ENCODE results near the gene SYNE3.

The SYNE3 gene

DNA sequence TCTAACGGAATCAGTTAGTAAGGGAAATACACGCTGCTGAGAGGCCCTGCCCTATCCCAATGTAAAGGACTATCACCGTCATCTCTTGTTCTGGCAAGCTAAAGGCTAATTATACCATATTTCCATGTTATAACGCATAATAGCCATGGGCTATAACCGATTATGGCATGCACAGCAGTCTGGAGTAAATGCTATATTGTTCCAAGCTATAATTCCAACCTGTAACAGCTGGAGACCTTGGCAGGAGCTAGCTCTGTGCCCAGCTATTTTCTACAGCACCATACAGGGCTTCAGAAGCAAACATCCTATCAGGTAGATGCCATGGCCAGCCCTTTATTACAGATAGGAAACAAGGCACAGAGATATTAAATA lies 26.3 kb downstream of the SYNE3 start:
- no peak for DNase-seq (ENCODE audit: low read depth, low spot score)

DNA sequence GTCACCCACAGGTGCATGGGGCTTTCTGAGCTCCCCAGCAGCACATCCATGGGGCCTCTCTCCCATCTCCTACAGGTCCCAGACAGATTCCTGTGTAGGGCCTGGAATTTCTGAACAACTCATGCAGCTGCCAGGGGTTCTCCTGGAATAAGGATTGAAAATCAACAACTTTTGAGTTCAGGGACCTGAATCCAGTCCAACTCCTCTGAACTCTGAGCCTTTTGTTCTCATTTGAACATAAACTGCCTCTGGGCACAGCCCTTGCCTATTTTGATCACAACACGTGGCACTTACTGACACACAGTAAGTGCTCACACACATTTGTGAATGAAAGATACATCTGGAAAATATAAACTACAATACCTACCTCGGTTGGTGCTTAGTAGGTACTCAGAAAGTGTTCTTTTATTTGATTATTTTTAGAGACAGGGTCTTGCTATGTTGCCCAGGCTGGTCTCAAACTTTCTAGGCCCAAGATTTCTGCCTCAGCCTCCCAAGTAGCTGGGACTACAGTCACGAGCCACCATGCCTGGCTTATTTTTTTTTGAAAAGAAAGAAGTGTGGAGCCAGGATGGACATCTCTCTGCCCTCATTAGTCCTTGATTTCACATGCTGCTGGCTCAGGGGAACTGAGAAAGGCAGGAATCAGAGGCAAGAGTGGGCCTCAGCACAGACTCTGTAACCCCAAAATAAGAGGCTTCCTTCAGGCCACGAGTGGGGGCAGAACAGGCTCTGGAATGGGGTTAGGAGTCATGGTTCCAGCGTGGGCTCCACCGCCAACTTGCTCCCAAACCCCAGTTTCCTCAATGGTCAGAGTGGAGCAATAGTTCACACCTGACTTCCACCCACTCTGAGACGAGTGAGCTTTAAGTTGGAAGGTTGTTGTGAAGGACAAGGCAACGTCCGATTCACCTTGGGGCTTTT lies 27.0 kb downstream of the SYNE3 start:
- no peak for DNase-seq (ENCODE audit: low read depth, low spot score)

DNA sequence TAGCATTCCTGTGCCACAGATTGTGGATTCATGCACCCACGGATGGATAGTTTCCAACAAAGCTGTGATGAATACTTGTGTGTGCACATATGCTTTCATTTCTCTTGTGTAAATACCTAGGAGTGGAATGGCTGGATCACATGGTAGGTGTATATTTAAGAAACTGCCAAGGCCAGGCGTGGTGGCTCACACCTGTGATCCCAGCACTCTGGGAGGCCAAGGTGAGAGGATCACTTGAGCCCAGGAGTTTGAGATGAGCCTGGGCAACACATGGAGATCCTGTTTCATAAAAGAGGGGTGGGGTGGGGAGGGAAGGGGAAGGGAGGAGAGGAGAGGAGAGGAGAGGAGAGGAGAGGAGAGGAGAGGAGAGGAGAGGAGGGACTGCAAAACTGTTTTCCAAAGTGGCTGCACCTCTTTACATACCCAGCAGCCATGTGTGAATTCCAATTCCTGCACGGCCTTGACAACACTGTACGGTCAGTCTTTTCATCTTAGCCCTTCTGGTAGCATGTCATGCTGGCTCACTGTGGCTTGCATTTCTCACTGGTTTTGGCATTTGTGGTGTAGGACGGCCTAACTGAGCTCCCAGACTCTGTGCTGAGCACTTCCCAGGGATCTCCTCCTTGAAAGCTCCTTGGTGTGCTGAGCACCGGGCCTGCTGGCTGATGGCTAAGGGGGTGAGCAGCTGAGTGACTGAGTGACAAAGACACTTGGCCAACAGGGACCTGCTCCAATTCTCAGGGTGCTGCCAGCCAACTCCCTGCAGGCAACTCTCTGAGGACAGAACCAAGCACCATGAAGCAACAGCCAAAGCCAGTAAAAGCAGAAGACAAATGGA lies 27.9 kb downstream of the SYNE3 start:
- no peak for DNase-seq (ENCODE audit: low read depth, low spot score)

DNA sequence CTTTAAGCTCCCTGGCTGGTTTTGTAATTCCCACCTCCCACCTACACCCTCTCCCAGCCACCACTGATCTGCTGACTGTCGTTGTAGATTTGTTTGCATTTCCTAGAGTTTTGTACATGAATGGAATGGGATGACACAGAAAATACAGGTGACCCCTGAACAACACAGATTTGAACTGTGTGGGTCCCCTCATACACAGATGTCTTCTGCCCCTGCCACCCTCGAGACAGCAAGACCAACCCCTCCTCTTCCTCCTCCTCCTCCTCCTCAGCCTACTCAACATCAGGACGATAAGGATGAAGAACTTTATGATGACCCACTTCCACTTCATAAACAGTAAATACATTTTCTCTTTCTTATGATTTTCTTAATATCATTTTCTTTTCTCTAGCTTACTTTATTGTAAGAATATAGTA lies 28.8 kb downstream of the SYNE3 start:
- no peak for DNase-seq (ENCODE audit: low read depth, low spot score)

DNA sequence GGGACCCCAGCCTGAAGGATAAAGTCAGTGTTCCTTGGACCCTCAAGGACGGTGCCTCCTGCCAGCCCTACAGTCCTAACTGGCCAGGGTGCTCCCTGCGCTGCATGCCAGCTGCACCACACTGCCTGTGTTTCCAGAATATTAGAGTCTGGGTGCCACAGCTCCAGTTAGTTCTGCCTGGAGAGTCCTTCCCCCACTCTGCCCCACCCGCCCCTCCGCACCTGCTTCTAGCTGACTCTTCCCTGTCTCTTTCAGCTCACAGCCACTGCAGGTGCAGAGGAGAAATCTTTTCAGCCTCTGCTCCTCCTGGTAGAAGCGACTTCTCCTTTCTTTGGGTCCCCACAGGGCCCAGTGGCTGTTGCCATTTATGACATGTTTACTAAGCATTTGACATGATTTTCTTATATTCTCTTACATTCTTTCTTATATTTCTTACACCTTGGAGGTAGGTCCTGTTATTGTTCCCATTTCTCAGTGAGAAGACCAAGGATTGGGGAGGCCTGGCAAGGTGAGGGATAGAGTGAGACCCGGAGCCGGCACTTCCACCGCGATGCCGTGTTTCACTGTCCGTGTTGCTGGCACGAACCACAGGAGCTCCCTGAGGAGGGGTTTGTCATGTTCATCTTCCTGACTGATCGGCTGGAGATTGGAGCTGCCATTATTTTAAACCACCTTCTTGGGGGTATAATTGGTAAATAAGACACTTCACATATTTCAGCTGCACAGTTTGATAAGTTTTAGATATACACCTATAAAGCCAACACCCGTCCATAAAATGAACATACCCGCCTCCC lies 29.4 kb downstream of the SYNE3 start:
- DNase-seq (ENCODE audit: low read depth, low spot score): no peak

DNA sequence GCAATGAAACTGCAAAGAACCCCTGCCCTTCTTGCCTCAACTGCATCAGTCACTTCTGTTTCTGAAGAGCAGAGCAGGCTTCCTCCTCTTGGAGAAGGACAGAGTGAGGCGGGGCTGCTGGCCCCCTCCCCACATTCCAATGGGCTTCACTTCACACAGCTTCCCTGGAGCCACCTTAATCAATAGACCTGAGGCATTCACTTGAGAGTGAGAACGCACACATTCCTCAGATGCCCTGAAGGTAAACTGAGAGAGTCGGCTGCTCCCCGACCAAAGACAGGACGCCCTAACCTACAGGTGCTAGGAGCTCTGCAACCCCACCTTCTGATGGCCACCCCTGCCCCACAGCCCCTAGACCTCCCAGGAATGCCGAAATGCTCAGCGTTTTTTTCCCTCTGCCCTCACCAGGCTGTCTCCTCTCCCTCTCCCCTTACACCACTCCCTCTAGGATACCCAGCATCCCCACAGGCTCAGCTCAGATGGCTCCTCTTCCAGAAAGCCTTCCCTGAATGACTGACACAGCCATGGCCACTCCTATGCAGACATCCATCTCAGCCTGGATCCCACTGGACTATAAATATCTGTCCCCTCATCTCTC lies 31.1 kb downstream of the SYNE3 start:
- no peak for DNase-seq (ENCODE audit: low read depth, low spot score)

DNA sequence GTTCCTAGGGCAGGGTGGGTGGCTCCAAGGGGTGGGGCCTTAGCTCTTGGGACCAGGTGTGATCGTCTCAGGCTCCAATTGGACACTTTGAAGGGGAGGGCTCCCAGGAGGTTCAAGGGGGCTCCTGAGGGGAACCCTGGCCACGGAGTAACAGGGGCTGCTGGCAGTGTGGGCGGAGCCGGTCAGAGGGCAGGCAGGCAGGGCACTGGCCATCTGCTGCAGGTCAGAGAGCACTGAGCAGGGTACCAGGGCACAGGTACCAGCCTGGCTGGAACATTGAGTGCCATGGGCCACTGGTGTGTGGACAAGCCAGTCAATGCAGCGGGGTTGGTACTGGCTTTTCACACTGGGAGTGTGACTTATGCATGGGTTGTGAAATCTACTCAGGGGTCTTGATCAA lies 32.2 kb downstream of the SYNE3 start:
- no peak for DNase-seq (ENCODE audit: low read depth, low spot score)

DNA sequence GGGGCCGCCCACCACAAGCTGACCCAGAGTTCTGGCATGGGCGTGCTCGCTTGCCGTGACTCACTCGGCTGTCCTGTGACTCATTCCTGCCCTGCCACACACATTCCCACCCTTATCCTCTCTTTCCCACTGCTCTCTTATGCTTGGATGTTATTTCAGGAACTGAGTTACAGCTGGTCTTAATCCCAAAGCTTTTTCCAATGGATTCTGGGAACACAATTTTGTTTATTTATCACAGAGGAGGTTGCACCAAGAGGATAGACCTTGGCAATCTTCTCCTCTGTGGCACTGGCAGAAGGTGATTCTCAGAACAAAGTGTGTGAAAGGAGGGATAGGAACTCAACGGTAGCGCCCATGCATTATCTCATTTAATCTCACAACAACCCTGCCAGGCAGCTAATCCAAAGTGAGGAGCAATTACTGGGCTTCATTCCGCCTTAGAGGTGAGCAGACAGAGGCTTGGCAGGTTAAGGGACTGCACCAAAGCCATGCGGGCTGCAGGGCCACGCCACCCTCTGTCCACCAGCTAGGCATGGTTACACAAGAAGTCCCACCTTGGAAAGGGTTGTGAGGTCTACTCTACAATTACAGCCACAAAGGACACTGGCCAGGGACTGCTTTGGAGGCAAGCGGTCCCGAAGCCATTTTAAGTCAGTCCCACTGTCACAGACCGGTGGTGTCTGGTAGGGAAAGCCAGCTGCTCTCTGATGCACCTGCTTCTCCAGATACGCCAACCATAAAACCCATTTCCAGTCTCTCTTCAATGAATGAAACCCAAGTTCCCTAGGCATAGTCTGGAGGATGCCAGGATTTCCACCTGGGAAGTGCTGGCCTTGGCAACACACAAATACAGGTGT lies 32.9 kb downstream of the SYNE3 start:
- DNase-seq (ENCODE audit: low read depth, low spot score): no peak

DNA sequence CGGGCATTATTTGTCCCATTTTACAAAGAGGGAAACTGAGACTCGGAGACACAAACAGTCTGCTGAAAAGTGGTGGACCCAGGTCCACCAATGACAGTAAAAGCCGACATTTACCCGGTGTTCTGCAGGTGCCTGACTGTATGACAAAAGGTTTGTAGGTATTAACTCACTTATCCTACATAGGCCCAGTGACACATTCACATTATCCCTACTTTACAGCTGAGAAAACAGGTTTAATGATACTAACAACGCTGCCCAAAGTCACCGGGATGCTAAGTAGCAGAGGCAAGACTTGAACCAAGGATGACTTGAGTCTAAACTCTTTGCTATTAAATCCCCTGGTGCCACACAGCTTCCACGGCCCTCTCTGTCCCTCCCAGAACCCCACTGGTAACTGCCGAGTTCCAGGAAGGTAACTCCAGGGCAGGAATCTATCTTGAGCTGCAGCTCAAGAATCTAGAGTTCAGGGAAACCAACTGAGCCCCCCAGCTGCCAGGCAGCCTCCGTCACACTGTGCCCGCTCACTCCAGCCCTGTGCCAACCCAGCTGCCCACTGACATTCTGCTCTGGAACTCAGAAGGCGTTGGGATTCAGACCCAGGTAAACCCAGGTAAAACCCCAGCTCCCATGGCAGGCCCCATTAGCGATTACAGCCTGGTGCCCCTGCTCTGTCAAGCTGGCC lies 33.7 kb downstream of the SYNE3 start:
- DNase-seq (ENCODE audit: low read depth, low spot score): no peak

DNA sequence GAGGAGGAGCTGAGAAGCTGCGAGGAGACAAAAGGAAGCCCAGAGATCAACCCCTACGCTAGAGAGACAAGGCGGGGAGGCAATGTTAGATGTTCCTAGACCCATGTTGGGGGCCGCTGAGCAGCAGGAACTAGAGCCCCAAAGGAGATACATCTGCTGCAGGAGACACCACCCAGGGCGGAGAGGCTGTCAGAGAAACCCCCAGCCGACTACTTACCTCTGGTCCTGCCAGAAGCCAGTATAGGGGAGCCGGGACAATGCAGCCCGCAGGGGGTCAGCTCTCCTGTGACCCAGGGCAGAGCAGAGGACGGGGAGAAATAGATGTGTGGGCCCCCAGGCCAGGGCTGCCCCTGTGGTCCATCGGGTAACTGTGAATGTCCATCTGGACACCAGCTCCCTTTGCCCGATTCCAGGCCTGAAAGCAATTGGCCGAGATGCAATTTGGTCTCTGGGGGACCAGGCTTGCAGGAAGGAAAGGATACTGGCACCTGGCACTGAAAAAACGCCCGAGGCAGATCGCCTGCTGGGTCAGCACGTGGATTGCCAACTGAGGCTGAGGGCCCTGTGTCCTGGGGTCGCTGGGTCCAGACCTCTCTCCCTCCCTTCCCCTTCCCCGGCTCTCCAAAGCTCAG lies 34.9 kb downstream of the SYNE3 start:
- no peak for DNase-seq (ENCODE audit: low read depth, low spot score)

DNA sequence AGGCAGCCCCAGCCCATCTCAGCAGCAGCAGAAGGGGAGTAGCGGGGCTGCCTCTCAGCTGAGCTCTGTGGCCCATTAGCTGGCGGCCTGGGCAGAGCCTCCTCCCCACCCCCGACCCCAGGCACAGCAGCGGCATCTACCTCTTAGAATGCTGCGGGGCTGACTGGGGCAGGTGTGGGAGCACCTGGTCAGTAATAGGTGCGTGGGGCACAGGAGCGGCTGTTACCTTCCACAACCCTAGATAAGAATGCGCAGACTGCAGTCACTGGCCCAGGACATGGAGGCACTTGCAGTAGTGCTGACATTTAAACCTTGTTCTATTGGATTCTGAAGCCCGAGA lies 35.6 kb downstream of the SYNE3 start:
- no peak for DNase-seq (ENCODE audit: low read depth, low spot score)

DNA sequence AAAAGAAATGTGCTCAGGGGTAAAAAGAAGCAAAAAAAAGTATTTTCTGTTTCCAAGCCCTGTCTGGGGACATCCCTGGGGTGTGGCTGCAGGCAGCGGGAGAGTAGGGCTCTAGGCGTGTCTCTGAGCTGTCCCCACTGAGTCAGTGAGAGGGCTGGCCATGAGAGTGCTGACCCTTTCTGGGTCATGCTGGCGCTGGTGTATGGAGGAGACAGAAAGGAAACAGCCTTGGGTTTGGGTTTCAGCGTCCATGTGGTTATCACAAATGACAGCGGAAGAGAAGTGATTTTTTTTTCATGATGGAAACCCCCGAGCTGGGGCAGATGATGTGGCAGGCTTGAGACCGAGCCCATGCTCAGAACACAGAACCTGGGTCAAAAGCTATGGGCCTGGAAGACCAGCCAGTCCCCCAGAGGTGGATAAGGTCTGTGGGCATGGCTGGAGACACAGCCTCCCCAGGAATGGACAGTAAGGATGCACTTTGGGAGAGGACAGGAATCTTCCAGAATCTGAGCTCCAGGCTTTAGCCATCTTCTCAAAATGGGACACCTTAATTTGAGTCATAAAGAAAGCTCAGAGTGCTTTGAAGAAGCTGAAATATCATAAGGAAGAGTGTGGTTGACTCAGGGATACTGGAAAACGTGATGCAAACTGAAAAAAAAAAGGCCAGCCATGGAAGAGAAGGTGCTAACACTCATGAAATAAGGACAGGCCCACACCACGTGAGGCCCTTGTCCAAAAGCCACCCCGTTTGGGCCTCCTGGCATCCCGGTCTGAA lies 36.2 kb downstream of the SYNE3 start:
- peak; percentile 10 for DNase-seq (ENCODE audit: low read depth, low spot score)

DNA sequence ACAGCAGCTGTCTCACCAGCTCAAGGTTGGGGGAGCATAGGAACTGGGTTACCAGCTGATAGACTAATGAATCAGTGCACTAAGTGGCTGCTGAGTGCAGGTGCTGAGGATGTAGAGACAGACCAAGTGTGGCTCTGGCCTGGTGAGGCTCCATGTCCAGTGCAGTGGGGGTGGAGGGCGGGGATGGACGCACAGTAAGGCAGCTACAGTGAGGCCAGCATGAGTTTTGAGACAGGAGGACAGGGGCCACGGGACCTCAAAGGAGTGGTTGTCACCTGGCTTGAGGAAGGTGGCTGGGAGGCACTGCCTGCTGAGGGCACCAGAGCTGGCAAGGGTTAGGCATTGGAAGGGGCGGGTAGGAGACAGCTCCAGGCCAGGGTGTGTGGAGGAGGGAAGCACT lies 37.0 kb downstream of the SYNE3 start:
- DNase-seq (ENCODE audit: low read depth, low spot score): no peak

DNA sequence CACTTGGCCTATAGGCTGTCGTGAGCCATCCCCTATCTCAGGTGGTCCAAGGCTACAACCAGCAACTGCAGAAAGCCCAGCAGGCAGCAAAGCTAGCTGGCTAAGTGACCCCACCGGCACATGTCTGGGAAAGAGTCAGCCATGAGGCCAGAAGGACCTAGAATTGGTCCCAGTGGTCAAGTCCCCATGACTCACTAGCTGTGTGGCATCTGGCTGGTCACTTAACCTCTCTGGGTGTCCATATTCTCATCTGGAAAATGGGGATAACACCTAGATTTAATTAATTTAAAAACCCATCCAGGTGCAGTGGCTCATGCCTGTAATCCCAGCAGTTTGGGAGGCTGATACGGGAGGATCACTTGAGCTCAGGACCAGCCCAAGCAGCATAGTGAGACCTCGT lies 37.6 kb downstream of the SYNE3 start:
- DNase-seq (ENCODE audit: low read depth, low spot score): no peak

DNA sequence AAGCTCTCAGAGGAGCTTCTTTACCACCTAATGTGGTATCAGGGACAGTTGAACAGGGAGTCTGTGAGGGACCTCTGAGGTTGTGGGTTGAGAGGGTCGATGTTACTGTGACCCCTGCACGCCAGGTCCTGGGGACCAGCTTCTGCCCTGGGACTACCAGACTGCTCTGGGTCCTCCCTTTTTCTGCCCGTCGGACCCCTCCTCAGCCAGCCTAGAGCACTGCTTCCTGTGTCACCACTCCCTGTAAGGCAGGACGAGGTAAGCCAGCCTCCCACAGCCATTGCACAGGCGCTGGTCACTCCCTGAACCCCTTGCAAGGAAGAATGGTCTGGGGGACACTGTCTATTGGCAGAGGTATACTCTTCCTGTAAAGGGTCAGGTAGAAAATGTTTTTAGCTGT lies 38.1 kb downstream of the SYNE3 start:
- DNase-seq (ENCODE audit: low read depth, low spot score): no peak

DNA sequence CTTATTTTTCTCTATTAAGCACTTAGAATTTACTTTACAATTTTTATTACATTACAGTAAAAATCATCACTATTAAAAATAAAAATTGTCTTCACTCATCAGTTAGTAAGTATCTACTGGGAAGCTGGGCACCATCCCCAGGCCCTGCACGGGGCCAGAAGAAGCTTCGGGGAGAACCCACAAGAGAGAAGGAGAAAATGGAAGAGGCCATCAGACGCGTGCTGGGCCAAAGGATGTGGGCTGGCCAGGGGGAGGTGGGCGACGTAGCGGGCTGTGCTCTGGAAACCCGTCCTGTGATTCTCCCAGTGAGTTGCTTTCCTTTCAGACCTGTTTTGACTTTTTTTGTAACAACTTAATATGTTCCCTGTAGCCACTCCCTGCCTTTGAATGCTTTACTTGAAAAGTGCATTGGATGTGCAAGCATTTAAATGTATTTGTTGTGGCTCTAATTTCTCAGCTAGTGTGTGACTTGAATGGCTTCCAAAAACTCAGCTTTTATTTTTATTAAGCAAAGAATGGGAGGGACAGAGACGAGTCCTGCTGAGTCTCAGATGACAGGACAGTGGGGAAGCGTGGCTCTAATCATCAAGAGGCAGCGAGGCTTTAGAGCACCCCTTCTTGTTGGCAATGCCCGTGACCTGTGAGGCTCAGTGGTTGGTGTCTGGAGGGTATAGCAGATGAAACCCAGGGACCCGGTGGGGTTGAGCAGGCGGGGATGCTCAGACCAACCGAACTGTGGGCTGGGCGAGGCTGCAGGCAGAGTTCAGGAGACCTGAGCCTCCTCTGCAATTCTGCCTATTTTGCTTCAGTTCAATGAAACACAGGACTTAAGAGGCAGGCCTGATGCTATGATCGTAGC lies 38.8 kb downstream of the SYNE3 start:
- DNase-seq (ENCODE audit: low read depth, low spot score): no peak

DNA sequence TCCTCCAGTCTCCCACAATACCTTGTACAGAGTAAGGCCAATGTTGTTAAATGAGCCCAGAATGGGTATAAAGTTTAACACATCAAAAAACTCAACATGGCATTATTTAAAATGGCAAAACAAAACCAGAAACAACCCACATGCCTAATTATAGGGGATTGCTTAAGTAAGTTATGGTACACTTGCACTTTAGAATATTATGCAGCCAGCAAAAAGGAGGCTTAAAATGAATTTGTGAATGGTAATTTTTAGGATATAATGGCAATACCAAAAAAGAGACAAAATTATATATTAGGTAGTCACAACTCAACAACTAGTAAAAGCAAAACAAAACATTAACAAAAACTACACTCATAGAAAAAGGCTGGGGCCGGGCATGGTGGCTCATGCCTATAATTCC lies 39.7 kb downstream of the SYNE3 start:
- DNase-seq (ENCODE audit: low read depth, low spot score): no peak

Measured in activated CD4-positive, CD25-positive, alpha-beta regulatory T cell treated with anti-CD3 and anti-CD28 coated beads, Interleukin-2, amount 50 U/mL, for 16 hours (primary cell).